GM19452 (cell line): Measurements from ENCODE around the gene GAL.

Experiments
- ATAC-seq: cut with Tn5 transposase; IDR thresholded peaks from one replicate; pipeline ENCODE4 v1.9.1; 2021; ENCODE audit not compliant: unreplicated experiment

GAL gene

DNA sequence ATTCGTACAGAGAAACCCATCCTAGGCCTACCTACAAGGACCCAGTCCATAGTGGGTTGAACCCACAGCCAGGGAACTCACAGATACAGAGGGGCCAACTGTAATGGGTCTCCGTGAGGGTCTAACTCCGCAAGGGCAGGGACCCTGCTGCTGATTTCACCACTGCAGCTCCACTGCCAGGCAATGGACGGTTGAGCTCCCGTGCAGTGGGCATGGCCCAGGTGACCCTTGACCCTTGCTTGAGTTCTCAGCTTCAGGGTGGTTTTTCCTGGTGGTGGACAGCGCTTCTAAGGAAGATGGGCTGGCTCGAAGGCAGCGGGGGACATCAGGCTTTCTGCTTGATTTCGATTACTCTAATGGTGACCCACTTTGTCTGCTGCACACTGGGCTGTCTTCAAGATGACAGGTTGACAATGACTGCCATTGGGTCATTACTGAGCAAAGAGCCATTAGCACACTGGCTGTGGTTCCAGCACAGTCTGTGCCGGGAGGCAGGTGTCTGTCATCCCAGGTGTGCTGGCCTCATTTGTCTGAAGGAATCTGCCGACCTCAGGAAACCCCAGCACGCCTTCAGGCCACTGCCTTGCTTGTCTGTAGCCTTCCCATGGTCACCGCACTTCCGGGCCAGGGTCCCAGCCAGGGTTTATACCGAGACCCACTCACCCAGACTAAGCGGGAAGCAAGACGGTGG is 3.7 kb upstream of the GAL start:
- no peak for ATAC-seq

DNA sequence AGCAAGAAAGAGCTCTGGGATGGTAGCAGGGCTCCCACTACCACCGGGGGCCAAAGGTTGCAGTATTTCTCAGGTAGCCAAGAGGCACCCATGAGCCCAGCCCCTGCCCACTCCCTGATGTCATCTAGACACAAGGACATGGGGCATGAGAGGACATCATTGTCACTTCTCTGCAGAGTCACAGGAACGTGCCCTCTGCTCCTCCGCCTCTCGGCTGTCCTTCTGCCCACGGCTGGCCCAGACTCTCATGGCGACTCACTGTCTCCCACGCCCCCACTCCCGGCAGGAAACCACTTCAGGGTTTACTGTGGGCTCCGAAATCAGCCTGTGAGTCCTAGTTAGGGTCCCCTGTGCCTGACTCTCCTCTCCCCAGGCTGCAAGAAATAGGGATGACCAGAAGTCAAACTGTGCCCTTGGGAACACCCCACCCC is 1.8 kb upstream of the GAL start:
- ATAC-seq = no peak

GRCh38 chr11:68683121-68683520 is 1.2 kb upstream of the GAL start:
- no peak for ATAC-seq

- ATAC-seq = no peak
Measured at GRCh38 chr11:68683536-68684384, 584 bp upstream of the GAL start.

GRCh38 chr11:68685656-68686380 is 1.5 kb downstream of the GAL start:
- ATAC-seq = no peak

GRCh38 chr11:68686486-68686885 is 2.1 kb downstream of the GAL start:
- no peak for ATAC-seq

DNA sequence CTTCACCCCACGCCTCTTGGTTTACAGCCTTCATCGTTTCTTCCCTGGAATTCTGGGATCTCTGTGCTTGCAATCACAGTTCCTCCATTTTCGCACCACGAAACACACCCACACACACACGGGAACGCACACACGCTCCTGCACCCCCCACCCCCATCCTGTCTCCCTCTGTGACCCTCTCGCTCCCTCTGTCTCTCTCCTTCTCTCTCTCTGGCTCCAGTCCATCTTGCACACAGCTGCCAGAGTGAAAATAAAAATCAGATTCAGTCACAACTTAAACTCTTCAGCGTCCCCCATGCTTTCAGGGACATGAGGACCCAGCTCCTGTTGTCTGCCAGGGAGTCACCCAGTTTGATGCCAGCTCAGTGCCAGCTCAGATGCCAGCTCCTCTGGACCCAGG is 3.0 kb downstream of the GAL start:
- no peak for ATAC-seq

DNA sequence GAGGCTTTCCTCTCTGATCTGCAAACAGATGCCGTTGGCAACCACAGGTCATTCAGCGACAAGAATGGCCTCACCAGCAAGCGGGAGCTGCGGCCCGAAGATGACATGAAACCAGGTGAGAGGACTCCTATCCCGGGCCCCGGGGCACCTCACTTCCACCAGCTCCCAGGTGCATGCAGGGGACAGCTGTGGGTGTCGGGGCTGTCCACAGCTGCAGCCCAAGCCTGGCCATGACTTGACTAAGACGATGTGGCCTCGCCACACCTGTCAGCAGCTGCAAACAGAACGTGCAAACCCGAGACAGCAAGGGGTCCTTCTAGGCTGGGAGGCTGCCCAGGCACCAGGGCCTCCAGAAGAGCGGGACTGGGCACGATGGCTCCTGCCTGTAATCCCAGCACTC is 3.6 kb downstream of the GAL start:
- no peak for ATAC-seq

GRCh38 chr11:68688881-68689280 is 4.5 kb downstream of the GAL start:
- ATAC-seq = no peak

DNA sequence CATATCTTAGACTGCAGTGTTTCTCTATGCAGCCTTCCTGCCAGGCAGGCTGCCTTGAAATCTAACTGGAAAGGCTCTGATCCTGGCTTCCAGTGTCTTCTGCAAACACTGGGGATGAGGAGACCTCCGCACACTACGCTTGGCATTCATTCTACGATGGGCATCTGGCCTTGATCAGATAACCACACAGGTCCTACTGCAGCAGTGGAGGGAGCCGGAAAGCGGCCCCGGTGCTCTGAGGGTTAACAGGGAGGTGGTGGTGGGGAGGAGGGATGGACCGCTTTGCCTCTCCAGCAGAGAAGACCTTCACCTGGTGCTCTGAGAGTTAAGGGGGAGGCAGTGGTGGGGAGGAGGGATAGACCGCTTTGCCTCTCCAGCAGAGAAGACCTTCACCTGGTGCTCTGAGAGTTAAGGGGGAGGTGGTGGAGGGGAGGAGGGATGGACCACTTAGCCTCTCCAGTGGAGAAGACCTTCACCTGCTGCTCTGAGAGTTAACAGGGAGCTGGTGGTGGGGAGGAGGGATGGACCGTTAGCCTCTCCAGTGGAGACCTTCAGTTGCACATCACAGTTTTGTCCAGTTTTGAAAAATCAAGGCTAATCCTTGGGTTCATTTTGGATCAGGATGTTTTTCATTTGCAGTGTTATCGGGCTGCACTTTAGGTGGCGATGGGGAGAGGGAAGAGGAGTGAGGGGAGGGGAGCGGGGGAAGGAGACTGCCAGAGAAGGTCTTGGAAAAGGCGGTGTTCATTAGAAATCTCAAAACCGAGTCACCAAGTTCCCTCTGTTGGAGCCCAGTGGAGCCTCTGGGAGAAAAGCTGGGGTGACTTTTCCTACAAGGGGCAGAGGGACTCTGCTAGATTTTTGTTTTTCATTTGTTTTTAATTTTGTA is 5.6 kb downstream of the GAL start:
- ATAC-seq = no peak

- no peak for ATAC-seq
Measured at GRCh38 chr11:68690671-68691401, 6.5 kb downstream of the GAL start.

DNA sequence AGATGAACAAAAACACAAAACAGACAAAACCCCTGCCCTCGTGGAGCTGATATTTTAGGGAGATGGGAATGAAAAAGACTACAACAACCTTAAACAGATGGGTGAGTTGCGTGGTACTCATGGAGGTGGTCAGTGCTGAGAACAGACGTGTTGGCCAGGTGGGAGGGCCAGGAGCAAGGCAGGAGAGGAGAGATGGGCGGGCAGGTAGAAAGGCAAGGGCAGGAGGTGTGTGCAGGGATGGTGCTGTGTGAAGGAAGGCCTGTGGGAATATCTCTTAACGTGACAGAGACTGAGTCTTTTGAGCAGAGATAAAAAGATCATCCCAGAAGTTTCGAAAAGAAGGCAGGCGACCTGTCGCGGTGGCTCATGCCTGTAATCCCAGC is 7.0 kb downstream of the GAL start:
- ATAC-seq = no peak

DNA sequence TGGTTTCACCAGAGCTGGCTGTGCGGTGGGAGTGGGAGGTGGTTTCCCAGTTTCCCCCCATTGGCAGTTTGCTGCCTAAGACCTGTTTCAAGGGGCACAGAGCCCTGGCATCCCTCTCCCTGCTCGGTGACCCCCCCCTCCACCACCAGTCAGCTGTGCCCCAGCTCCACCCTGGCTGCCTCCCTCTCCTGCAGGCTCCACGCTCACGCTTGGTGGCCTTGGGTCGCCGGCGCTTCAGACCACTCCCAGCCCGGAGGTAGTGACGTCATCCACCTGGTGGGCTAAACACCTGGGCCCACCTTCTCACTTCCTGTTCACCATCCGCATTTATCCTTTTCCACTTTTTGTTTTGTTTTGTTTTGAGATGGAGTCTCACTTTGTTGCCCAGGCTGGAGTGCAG is 7.8 kb downstream of the GAL start:
- ATAC-seq = no peak

- ATAC-seq = no peak
Measured at GRCh38 chr11:68692871-68693483, 8.6 kb downstream of the GAL start.

- no peak for ATAC-seq
Measured at GRCh38 chr11:68693484-68693882, 9.1 kb downstream of the GAL start.

DNA sequence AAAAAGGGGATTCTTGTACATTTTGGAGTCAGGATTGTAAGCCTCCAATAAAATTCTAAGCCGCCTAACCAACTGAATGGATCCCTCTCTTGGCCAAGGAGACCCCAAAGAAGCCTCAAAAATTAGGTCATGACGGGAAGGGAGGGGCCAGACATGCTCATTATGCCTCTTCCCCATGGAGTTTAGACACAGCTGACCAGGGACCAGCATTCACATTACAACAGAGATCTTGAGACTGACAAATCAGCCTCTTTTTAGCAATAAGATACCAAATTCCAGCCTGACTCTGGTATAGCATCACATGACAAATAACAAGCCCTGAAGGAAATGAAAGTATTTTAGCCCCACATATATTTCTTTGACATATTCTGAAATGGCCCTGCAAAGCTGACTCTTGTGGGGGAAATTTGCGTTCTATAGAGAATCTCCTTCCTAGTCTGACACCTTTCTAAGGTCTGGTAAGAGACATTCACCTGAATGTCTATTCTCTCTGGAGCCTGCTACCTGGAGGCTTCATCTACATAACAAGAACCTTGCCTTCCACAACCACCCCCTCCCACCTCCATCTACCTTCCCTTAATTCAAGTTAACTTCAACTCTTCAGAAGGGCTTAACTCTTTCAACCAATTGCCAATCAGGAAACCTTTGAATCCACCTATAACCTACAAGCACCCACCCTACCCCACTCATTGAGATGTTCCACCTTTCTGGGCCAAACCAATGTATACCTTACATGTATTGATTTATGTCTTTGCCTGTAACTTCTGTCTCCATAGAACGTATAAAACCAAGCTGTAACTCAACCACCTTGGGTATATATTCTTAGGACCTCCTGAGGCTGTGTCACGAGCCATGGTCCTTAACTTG is 10.3 kb downstream of the GAL start:
- no peak for ATAC-seq

DNA sequence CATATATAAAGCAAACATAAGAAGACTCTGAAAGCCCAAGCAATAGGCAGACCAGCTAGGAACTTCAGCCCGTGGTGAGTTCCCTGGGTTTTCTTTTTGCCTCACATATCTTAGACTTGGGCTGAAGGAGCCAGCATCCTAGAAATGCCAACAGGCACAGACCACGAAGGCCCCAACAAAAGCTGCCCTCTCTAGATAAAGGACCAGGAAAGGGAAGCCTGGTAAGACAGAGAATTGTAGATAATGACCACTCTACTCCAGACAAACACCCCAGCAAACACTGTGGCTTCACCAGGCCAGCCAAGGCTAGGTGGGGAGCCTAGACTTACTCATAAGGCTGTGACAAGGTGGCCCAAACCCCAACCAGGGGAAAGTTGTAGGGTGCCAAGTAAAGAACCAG is 11.2 kb downstream of the GAL start:
- no peak for ATAC-seq

DNA sequence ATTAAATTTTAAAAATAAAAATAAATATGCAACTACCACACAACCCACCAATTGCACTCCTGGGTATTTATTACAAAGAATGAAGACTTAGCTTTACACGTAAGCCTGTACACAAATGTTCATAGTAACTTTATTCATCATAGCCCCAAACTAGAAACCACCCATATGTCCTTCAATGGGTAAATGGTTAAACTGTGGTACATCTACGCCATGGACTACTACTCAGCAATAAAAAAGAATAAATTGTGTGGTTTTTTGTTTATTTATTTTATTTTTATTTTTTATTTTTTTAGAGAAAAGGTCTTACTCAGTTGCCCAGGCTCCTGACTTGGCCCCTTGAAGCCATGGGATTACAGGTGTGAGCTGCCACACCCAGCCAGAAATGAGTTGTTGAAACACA is 14.6 kb downstream of the GAL start:
- no peak for ATAC-seq

DNA sequence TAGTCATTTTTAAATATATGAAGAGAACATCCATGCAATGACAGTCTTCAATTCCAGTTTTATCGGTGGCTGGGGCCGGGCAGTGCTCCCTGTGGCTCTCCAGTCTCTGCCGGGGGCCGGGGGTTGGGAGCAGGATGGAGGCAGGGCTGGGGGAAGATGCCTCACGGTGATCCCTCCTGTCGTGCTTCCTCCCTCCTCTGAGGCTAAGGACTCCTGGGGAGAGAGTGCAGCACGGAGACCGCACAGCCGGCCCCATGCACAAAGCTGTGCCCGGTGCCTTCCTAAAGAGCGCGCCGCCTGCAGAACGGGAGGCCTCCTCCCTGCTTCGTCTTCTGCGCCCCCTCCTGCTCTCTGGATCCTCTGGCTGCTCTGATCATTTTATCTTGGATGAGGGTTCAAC is 20.5 kb downstream of the GAL start:
- no peak for ATAC-seq
